Smooth muscle cell (in vitro differentiated cells): Measurements from ENCODE around the gene GSK3A. TPM values are rescaled to one million over a fixed set of nuclear protein-coding genes. Genes with fewer than 3 reads are reported as not detected.

Experiments used
- DNase-seq: peaks from one replicate; lab custom pipeline; 2025; ENCODE audit not compliant: unreplicated experiment; lab: John Stamatoyannopoulos, UW
- H2AFZ ChIP-seq: fragments of 200-600 bp; sonication (generic); 2 replicates; pipeline ENCODE4 v1.6.0; 2016; ENCODE audit warnings: antibody characterized with exemption, low read depth, mild to moderate bottlenecking
- H3F3A ChIP-seq: fragments of 200-600 bp; sonication (generic); 2 replicates; pipeline ENCODE4 v1.6.0; 2017; ENCODE audit warnings: antibody characterized with exemption, low read depth
- H3K27ac ChIP-seq: fragments of 200-600 bp; sonication (generic); 2 replicates; pipeline ENCODE4 v1.5.1; 2016; ENCODE audit warnings: low read depth, mild to moderate bottlenecking
- H3K27me3 ChIP-seq: fragments of 200-600 bp; sonication (generic); 2 replicates; pipeline ENCODE4 v1.6.1; 2016; ENCODE audit warnings: low read depth, mild to moderate bottlenecking
- H3K36me3 ChIP-seq: fragments of 200-600 bp; sonication (generic); 2 replicates; pipeline ENCODE4 v1.5.1; 2016; ENCODE audit warnings: low read depth
- H3K4me1 ChIP-seq: fragments of 200-600 bp; sonication (generic); 2 replicates; pipeline ENCODE4 v1.5.1; 2016; ENCODE audit warnings: low read depth
- H3K4me2 ChIP-seq: fragments of 200-600 bp; sonication (generic); 2 replicates; pipeline ENCODE4 v1.6.0; 2016; ENCODE audit warnings: mild to moderate bottlenecking
- H3K4me3 ChIP-seq: fragments of 200-600 bp; sonication (generic); 2 replicates; pipeline ENCODE4 v1.5.1; 2016; ENCODE audit warnings: mild to moderate bottlenecking
- H3K79me2 ChIP-seq: fragments of 200-600 bp; sonication (generic); 2 replicates; pipeline ENCODE4 v1.6.0; 2016; ENCODE audit warnings: low read depth, mild to moderate bottlenecking
- H3K9ac ChIP-seq: fragments of 200-600 bp; sonication (generic); 2 replicates; pipeline ENCODE4 v1.6.0; 2016; ENCODE audit warnings: low read depth
- H3K9me3 ChIP-seq: fragments of 200-600 bp; sonication (generic); replicated peaks from 2 replicates; pipeline ENCODE4 v1.5.1; 2016; ENCODE audit warnings: low read depth
- H4K20me1 ChIP-seq: fragments of 200-600 bp; sonication (generic); 2 replicates; pipeline ENCODE4 v1.6.0; 2016; ENCODE audit warnings: low read depth
- CTCF ChIP-seq: fragments of 200-600 bp; sonication (generic); IDR thresholded peaks from 2 replicates; pipeline ENCODE4 v1.5.1; 2017; ENCODE audit warnings: borderline replicate concordance, mild to moderate bottlenecking, antibody characterized with exemption; ENCODE audit not compliant: insufficient read depth, poor library complexity, severe bottlenecking
- WGBS: methylation state at CpG from one replicate; pipeline ENCODE4 v1.1.7; 2016; ENCODE audit warnings: low lambda C conversion rate; 5-methylcytosine and 5-hydroxymethylcytosine counted together
- polyA plus RNA-seq: library from polyadenylated mRNA; unstranded; fragments of >200 nt; fragmentation: Nextera tagmentation; extraction: Ambion mirVana; gene quantifications from 2 replicates; pipeline ENCODE4 v1.2.1, GENCODE V29; 2016
- total RNA-seq: library from RNA; depleted of rRNA; stranded (reverse); fragments of >200 nt; gene quantifications from 2 replicates; pipeline ENCODE4 v1.2.3, GENCODE V29; 2014

The GSK3A gene
- total and polyA plus RNA-seq, 2 experiments from 2014 or later = 27.4 to 39.0 TPM

GRCh38 chr19:42249149-42249750 lies 6.8 kb upstream of the GSK3A start:
- no peak for TF ChIP-seq CTCF
- H3F3A ChIP-seq = peaks cover 28% of the 10 kb centered on the region
- H3K4me1 ChIP-seq = peaks cover 17% of the 10 kb centered on the region
- H3K27ac ChIP-seq = no peak overlapping the region
- DNase-seq = no peak
- H3K36me3 ChIP-seq = no peaks in the 10 kb centered on the region
- H2AFZ ChIP-seq = no peak overlapping the region
- H4K20me1 ChIP-seq = peaks cover 78% of the 10 kb centered on the region
- no peak overlapping the region for H3K9ac ChIP-seq
- no peak overlapping the region for H3K4me3 ChIP-seq
- no peaks in the 10 kb centered on the region for H3K27me3 ChIP-seq
- H3K79me2 ChIP-seq = peaks cover 55% of the 10 kb centered on the region
- H3K4me2 ChIP-seq = no peak overlapping the region
- 97% methylated on average over 35 of the region's 36 CpGs for WGBS
- no peaks in the 10 kb centered on the region for H3K9me3 ChIP-seq

- 97% methylated on average over 40 of the region's 41 CpGs for WGBS
- Histone ChIP-seq H3K27ac (peak overlapping the region; percentile 68), H3K9me3 (no peaks in the 10 kb centered on the region), H3K4me1 (peaks cover 20% of the 10 kb centered on the region), H3K36me3 (no peaks in the 10 kb centered on the region), H2AFZ (no peak overlapping the region), H3K9ac (no peak overlapping the region), H3K4me3 (no peak overlapping the region), H3K79me2 (peaks cover 47% of the 10 kb centered on the region), H3K27me3 (no peaks in the 10 kb centered on the region), H3F3A (peaks cover 32% of the 10 kb centered on the region), H4K20me1 (peaks cover 77% of the 10 kb centered on the region), H3K4me2 (no peak overlapping the region)
- DNase-seq = no peak
- no peak for TF ChIP-seq CTCF
Measured at GRCh38 chr19:42248270-42249148, 6.1 kb upstream of the GSK3A start.

GRCh38 chr19:42247640-42248199 lies 5.3 kb upstream of the GSK3A start:
- Histone ChIP-seq H2AFZ (no peak overlapping the region), H3K9ac (no peak overlapping the region), H3K27me3 (no peaks in the 10 kb centered on the region), H3K36me3 (no peaks in the 10 kb centered on the region), H3K27ac (peak overlapping the region; percentile 68), H3K4me1 (peaks cover 18% of the 10 kb centered on the region), H3K4me3 (no peak overlapping the region), H3K4me2 (no peak overlapping the region), H3F3A (peaks cover 32% of the 10 kb centered on the region), H3K9me3 (no peaks in the 10 kb centered on the region), H4K20me1 (peaks cover 70% of the 10 kb centered on the region), H3K79me2 (peaks cover 39% of the 10 kb centered on the region)
- WGBS = 96% methylated on average over 3 of the region's 6 CpGs
- no peak for DNase-seq
- no peak for TF ChIP-seq CTCF
